Measurements from ENCODE around the gene MYLK3. TPM values are rescaled to one million over a fixed set of nuclear protein-coding genes. Genes with fewer than 3 reads are reported as not detected.

The MYLK3 gene
- total RNA-seq = 0.28 TPM in 1 of 2 replicates, not detected in the other

DNA sequence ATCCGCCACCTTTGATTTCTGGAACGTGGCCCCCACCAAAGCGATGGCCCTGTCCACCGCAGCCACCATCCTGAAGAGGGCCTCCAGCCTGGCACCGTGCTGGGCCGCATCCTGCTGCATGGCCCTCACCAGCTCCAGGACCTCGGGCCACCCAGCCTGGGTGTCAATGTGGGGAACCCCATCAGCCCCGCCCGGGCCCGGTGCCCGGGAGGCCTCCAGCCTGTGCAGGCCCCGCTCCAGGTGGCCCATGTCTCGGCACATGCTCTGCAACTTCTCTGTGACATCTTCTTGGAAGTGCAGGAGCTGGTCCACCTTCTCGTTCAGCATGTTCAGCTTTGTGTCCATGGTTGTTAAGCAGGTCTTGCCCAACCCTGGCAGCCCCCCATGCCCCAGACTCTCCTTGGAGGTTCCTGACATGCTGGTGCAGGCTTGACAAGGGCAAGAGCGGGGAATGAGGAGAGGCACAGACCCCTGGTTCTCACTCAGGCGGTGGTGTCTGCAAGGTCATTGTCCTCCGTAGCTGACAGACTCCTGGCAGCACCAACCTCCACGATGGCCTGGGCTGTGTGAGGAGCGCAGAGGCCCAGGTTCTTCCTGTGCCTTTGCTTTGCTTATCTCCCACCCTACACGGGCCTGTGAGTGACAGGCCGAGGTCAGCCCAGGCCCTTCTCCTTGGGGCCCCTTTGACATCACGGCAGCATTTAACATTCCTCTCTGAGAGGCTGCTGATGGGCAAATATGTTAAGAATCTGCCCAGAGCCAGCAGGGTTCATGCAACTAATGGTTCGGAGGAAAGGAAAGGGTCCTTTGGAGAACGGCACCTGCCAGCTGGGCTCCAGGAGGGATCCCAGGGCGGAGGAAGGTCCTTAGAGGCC, at the start of gene MYLK3:
Gene MYLK3 (minus strand): TSS at position 568 of the 875 bp plus-strand sequence. CDS start 151 bp downstream, at position 417.

DNA sequence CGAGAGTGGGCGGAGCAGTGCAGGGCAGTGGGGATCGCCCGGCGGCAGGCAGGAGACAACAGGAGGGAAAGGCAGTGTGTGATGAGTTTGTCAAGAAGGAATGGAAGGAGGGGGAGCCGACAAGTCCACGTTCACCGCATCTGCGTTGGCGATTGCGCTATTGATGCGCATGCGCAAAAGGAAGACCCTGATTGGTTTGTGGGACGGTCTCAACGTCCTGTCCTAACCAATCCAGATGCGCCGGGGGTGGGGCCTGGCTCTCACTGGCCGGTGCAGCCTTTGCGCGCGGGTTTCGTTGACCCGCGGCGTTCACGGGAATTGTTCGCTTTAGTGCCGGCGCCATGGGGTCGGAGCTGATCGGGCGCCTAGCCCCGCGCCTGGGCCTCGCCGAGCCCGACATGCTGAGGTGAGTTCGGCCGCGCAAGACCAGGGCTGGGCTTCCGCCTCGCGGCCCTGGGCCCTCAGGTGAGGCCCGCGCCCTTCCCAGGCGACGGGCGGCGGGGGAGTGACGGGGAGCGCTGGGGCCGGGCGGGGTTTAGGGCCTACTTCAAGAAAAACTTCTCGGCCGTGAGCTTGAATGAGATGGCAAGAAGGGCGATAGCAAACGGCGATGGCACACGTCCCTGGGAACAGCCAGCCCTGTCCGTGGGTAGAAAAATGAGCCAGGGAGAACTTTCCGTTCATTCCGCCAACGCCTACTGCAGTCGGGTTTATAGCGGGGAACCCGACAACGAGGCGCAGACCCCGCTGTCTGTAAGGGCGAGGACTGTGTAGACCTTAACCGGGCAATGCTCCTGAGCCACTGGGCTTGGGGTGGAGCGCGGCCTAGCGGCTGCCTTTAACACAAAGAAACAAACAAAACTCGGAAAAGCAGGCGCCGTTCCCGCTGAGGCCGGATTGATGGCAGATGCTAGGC, 58.5 kb downstream of the MYLK3 start, which contains the start of gene ORC6:
Gene ORC6 (plus strand): TSS at position 295 of the 916 bp plus-strand sequence. CDS start 47 bp downstream, at position 342.

DNA sequence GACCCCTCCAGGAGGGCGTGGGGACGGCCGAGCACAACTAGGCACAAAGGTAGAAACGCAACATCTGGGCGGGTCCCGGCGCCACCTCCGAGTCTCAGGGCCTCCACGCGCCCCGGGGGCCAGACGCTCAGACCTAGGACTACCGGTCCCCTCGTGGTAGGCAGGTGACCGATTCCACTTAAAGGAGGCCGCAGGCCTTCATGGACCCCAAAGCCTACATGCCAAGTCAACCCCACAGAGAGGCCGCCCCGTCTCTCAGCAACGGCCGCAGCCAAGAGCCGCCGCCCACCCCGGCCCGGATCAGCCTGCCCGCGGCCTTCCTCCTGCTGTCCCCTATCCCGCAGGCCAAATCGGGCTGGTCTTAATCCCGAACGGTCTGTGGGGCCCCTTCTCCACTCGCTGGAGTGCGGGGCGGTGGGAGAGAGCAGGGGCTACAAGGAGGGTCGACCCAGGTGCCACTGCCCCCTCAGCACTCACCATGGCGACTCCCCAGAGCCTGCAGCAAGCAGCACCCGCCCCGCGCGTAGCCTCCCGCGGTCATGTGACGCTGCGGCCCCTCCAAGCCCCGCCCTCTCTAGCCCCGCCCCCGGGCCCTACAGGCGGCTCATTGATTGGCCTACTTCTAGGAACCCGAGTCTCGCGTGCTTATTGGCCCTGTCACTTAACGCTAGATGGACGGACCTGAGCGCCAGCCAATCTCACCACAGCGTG, 59.3 kb downstream of the MYLK3 start, which contains the start of gene VPS35:
Gene VPS35 (minus strand): TSS at position 525 of the 711 bp plus-strand sequence. CDS start 45 bp downstream, at position 480.

Other genes starting within 250 kb of the MYLK3 start
- 13.3 and 14.8 TPM in 2 replicates for gene SHCBP1, start 127.0 kb downstream of the MYLK3 start, total RNA-seq
- 81.3 and 98.1 TPM in 2 replicates for gene VPS35, start 59.2 kb downstream of the MYLK3 start, total RNA-seq
- 16.1 and 20.7 TPM in 2 replicates for gene ORC6, start 58.7 kb downstream of the MYLK3 start, total RNA-seq
- gene C16orf87, start 82.8 kb upstream of the MYLK3 start, total RNA-seq = 11.1 and 13.1 TPM in 2 replicates
- gene GPT2, start 136.0 kb upstream of the MYLK3 start, total RNA-seq = 49.9 and 72.6 TPM in 2 replicates
- gene DNAJA2, start 225.3 kb upstream of the MYLK3 start, total RNA-seq = 46.0 and 50.1 TPM in 2 replicates

All from airway epithelial cell (primary cell).